Neuronal stem cell (in vitro differentiated cells): ENCODE data around the gene ARHGAP33.

Source experiments
- DNase-seq: peaks from one replicate; pipeline ENCODE4 v3.0.0-alpha.2; 2013; ENCODE audit warnings: low spot score
- H2AFZ ChIP-seq: one replicate; pipeline ENCODE4 v1.6.1; 2013; ENCODE audit warnings: mild to moderate bottlenecking, low read length, inconsistent platforms
- H2AK5ac ChIP-seq: 2 replicates; pipeline ENCODE4 v1.6.1; 2013; ENCODE audit warnings: low read depth, mild to moderate bottlenecking, inconsistent platforms, low read length, moderate library complexity, mixed read lengths
- H2BK120ac ChIP-seq: 2 replicates; pipeline ENCODE4 v1.6.1; 2013; ENCODE audit warnings: low read depth, mild to moderate bottlenecking, inconsistent platforms, low read length, moderate library complexity, mixed read lengths
- H2BK12ac ChIP-seq: one replicate; pipeline ENCODE4 v1.6.1; 2013; ENCODE audit warnings: low read length, inconsistent platforms
- H2BK15ac ChIP-seq: 2 replicates; pipeline ENCODE4 v1.6.1; 2013; ENCODE audit warnings: mild to moderate bottlenecking, low read length, inconsistent platforms, mixed read lengths
- H2BK5ac ChIP-seq: one replicate; pipeline ENCODE4 v1.6.1; 2013; ENCODE audit warnings: inconsistent platforms, mild to moderate bottlenecking, low read length, moderate library complexity
- H3K14ac ChIP-seq: one replicate; pipeline ENCODE4 v1.6.1; 2013; ENCODE audit warnings: low read length, inconsistent platforms
- H3K18ac ChIP-seq: 2 replicates; pipeline ENCODE4 v1.6.1; 2013; ENCODE audit warnings: low read length, inconsistent platforms
- H3K23ac ChIP-seq: 2 replicates; pipeline ENCODE4 v1.6.1; 2013; ENCODE audit warnings: low read depth, mild to moderate bottlenecking, mixed read lengths, low read length, inconsistent platforms; ENCODE audit not compliant: poor library complexity
- H3K27ac ChIP-seq: replicated peaks from 3 replicates; pipeline ENCODE4 v1.5.1; 2013; ENCODE audit warnings: low read length, inconsistent platforms
- H3K27me3 ChIP-seq, 3 experiments: 2 replicates each; pipeline ENCODE4 v1.6.1; 2013; ENCODE audit warnings: low read length in 3 of 3, mild to moderate bottlenecking in 2 of 3, inconsistent platforms in 1 of 3, low read depth in 1 of 3, mixed read lengths in 1 of 3, moderate library complexity in 1 of 3; ENCODE audit not compliant: control insufficient read depth in 3 of 3, insufficient read depth in 3 of 3
- H3K36me3 ChIP-seq, 2 donors: replicated peaks in 1 of 2; 2 replicates each; pipeline ENCODE4 v1.6.1; 2013; ENCODE audit warnings: low read length in 2 of 2; ENCODE audit not compliant: control insufficient read depth in 2 of 2, insufficient read depth in 2 of 2
- H3K4ac ChIP-seq: 2 replicates; pipeline ENCODE4 v1.6.1; 2013; ENCODE audit warnings: inconsistent platforms, mild to moderate bottlenecking, low read length, moderate library complexity
- H3K4me1 ChIP-seq, 2 donors: 1 replicate in 1 of 2; 2 replicates in 1 of 2; pipeline ENCODE4 v1.6.1; 2013; ENCODE audit warnings: low read length in 2 of 2, low read depth in 1 of 2; ENCODE audit not compliant: control insufficient read depth in 2 of 2, insufficient read depth in 1 of 2
- H3K4me2 ChIP-seq: one replicate; pipeline ENCODE4 v1.6.1; 2013; ENCODE audit warnings: mild to moderate bottlenecking, low read length, inconsistent platforms; ENCODE audit not compliant: insufficient read depth, poor library complexity, severe bottlenecking
- H3K4me3 ChIP-seq, 2 donors: 2 replicates each; pipeline ENCODE4 v1.5.1; 2013; ENCODE audit warnings: low read length in 2 of 2, mild to moderate bottlenecking in 2 of 2, inconsistent platforms in 1 of 2, moderate library complexity in 1 of 2
- H3K79me1 ChIP-seq: one replicate; pipeline ENCODE4 v1.6.1; 2013; ENCODE audit warnings: low read depth, mild to moderate bottlenecking, inconsistent platforms, low read length, moderate library complexity
- H3K9ac ChIP-seq: one replicate; pipeline ENCODE4 v1.6.1; 2013; ENCODE audit warnings: mild to moderate bottlenecking, low read depth, low read length, inconsistent platforms; ENCODE audit not compliant: poor library complexity
- H3K9me3 ChIP-seq, 2 donors: replicated peaks in 1 of 2; 2 replicates each; pipeline versions ENCODE3 to v1.6.1; 2013; ENCODE audit warnings: low read length in 2 of 2, mild to moderate bottlenecking in 2 of 2, inconsistent platforms in 1 of 2, low read depth in 1 of 2, mixed read lengths in 1 of 2, moderate library complexity in 1 of 2; ENCODE audit not compliant: control insufficient read depth in 2 of 2, insufficient read depth in 1 of 2
- H4K8ac ChIP-seq: one replicate; pipeline ENCODE4 v1.6.1; 2013; ENCODE audit warnings: low read depth, mild to moderate bottlenecking, inconsistent platforms, low read length, moderate library complexity
- H4K91ac ChIP-seq: one replicate; pipeline ENCODE4 v1.6.1; 2013; ENCODE audit warnings: low read length, low read depth, mild to moderate bottlenecking, inconsistent platforms; ENCODE audit not compliant: poor library complexity
- WGBS, 2 donors: extraction: QIAGEN DNeasy Blood & Tissue Kit; methylation state at CpG; one replicate each; pipeline ENCODE4 v1.1.7; 2013; ENCODE audit warnings: missing lambda C conversion rate in 2 of 2, mixed read lengths in 1 of 2; ENCODE audit not compliant: insufficient read length in 2 of 2, insufficient replicate concordance in 1 of 2; ENCODE audit errors: extremely low coverage in 2 of 2; 5-methylcytosine and 5-hydroxymethylcytosine counted together

The ARHGAP33 gene

GRCh38 chr19:35784503-35785338, 9.4 kb downstream of the ARHGAP33 start:
- no CpG with 5 or more reads among the region's 45 CpGs for WGBS, 2 donors
- Histone ChIP-seq H2BK120ac (no peak overlapping the region), H4K91ac (no peak overlapping the region), H3K18ac (peak overlapping the region; percentile 65), H2BK15ac (no peak overlapping the region), H3K4me1 (peaks cover 0 to 11% of the 10 kb centered on the region in 2 donors), H3K4me3 (peak overlapping the region in 1 of 2 donors; percentile 52), H3K4me2 (peak overlapping the region; percentile 40), H3K14ac (no peak overlapping the region), H3K27me3 (no peaks in the 10 kb centered on the region), H3K79me1 (no peaks in the 10 kb centered on the region), H2BK5ac (peak overlapping the region; percentile 75), H3K27ac (no peak overlapping the region), H3K23ac (no peak overlapping the region), H2AK5ac (peak overlapping the region; percentile 63), H3K36me3 (peaks cover 24 to 71% of the 10 kb centered on the region in 2 donors), H4K8ac (no peak overlapping the region), H2AFZ (no peak overlapping the region), H3K9ac (peak overlapping the region; percentile 83), H2BK12ac (no peak overlapping the region), H3K4ac (peak overlapping the region; percentile 76), H3K9me3 (no peaks in the 10 kb centered on the region)
- no peak for DNase-seq

GRCh38 chr19:35785339-35785627, 9.9 kb downstream of the ARHGAP33 start:
- H2BK5ac ChIP-seq = no peak overlapping the region
- WGBS, 2 donors = no CpG with 5 or more reads among the region's 10 CpGs
- no peak overlapping the region for H3K14ac ChIP-seq
- peaks cover 1% of the 10 kb centered on the region for H3K79me1 ChIP-seq
- H3K4me2 ChIP-seq = no peak overlapping the region
- no peak overlapping the region for H3K4me3 ChIP-seq
- H3K18ac ChIP-seq = peak overlapping the region; percentile 65
- H3K4me1 ChIP-seq = peaks cover 0 to 11% of the 10 kb centered on the region in 2 donors
- peak overlapping the region; percentile 63 for H2AK5ac ChIP-seq
- H3K9me3 ChIP-seq = no peaks in the 10 kb centered on the region
- H2BK15ac ChIP-seq = no peak overlapping the region
- H3K27ac ChIP-seq = no peak overlapping the region
- peaks cover 24 to 66% of the 10 kb centered on the region in 2 donors for H3K36me3 ChIP-seq
- no peak overlapping the region for H3K4ac ChIP-seq
- no peak overlapping the region for H4K91ac ChIP-seq
- H2AFZ ChIP-seq = no peak overlapping the region
- H2BK120ac ChIP-seq = no peak overlapping the region
- no peak overlapping the region for H3K9ac ChIP-seq
- H2BK12ac ChIP-seq = no peak overlapping the region
- H4K8ac ChIP-seq = no peak overlapping the region
- no peak for DNase-seq
- no peaks in the 10 kb centered on the region for H3K27me3 ChIP-seq
- H3K23ac ChIP-seq = no peak overlapping the region

DNA sequence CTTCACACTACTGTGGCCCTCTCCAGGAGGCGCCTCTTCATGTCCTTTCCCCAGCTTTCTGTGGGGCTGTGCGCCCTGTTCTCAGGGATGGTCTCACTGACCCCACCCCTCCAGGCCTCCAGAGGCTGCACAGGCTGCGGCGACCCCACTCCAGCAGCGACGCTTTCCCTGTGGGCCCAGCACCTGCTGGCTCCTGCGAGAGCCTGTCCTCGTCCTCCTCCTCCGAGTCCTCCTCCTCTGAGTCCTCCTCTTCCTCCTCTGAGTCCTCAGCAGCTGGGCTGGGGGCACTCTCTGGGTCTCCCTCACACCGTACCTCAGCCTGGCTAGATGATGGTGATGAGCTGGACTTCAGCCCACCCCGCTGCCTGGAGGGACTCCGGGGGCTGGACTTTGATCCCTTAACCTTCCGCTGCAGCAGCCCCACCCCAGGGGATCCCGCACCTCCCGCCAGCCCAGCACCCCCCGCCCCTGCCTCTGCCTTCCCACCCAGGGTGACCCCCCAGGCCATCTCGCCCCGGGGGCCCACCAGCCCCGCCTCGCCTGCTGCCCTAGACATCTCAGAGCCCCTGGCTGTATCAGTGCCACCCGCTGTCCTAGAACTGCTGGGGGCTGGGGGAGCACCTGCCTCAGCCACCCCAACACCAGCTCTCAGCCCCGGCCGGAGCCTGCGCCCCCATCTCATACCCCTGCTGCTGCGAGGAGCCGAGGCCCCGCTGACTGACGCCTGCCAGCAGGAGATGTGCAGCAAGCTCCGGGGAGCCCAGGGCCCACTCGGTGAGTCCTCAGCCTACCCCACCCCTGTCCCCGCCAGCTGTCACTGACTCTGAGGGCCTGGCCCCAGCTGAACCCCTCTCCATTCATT, 11.2 kb downstream of the ARHGAP33 start:
- no peak overlapping the region for H2BK120ac ChIP-seq
- H3K4ac ChIP-seq = no peak overlapping the region
- peak overlapping the region; percentile 28 for H3K18ac ChIP-seq
- no peak overlapping the region for H3K4me3 ChIP-seq
- no peak for DNase-seq
- H3K14ac ChIP-seq = peak overlapping the region; percentile 21
- H3K9me3 ChIP-seq = no peaks in the 10 kb centered on the region
- peaks cover 1% of the 10 kb centered on the region for H3K79me1 ChIP-seq
- no peaks in the 10 kb centered on the region for H3K27me3 ChIP-seq
- H4K91ac ChIP-seq = no peak overlapping the region
- no peak overlapping the region for H3K23ac ChIP-seq
- H4K8ac ChIP-seq = peak overlapping the region; percentile 43
- peak overlapping the region; percentile 14 for H2AK5ac ChIP-seq
- no peak overlapping the region for H3K4me2 ChIP-seq
- H3K36me3 ChIP-seq = peaks cover 18 to 54% of the 10 kb centered on the region in 2 donors
- H3K9ac ChIP-seq = peak overlapping the region; percentile 70
- peak overlapping the region; percentile 53 for H2BK5ac ChIP-seq
- H3K27ac ChIP-seq = no peak overlapping the region
- no peak overlapping the region for H2BK12ac ChIP-seq
- H2BK15ac ChIP-seq = no peak overlapping the region
- peaks cover 0 to 9% of the 10 kb centered on the region in 2 donors for H3K4me1 ChIP-seq
- no peak overlapping the region for H2AFZ ChIP-seq
- WGBS, 2 donors = no CpG with 5 or more reads among the region's 31 CpGs

GRCh38 chr19:35787227-35787799, 11.9 kb downstream of the ARHGAP33 start:
- H3K9ac ChIP-seq = no peak overlapping the region
- no peak overlapping the region for H4K8ac ChIP-seq
- no peak overlapping the region for H2BK120ac ChIP-seq
- no peak overlapping the region for H3K14ac ChIP-seq
- H3K4me3 ChIP-seq = no peak overlapping the region
- H3K9me3 ChIP-seq = no peaks in the 10 kb centered on the region
- H2BK15ac ChIP-seq = no peak overlapping the region
- WGBS, 2 donors = no CpG with 5 or more reads among the region's 15 CpGs
- H2AK5ac ChIP-seq = no peak overlapping the region
- no peak overlapping the region for H2AFZ ChIP-seq
- H2BK5ac ChIP-seq = no peak overlapping the region
- H3K18ac ChIP-seq = no peak overlapping the region
- H3K4ac ChIP-seq = no peak overlapping the region
- H3K4me1 ChIP-seq = peaks cover 0 to 9% of the 10 kb centered on the region in 2 donors
- peaks cover 0 to 2% (median 0%) of the 10 kb centered on the region in 3 experiments for H3K27me3 ChIP-seq
- no peak overlapping the region for H3K27ac ChIP-seq
- H3K79me1 ChIP-seq = peaks cover 1% of the 10 kb centered on the region
- H4K91ac ChIP-seq = no peak overlapping the region
- no peak for DNase-seq
- no peak overlapping the region for H3K4me2 ChIP-seq
- H2BK12ac ChIP-seq = no peak overlapping the region
- peaks cover 12 to 46% of the 10 kb centered on the region in 2 donors for H3K36me3 ChIP-seq
- H3K23ac ChIP-seq = no peak overlapping the region
